ENCODE measurements around the gene EVI5L. TPM values are rescaled to one million over a fixed set of nuclear protein-coding genes. Genes with fewer than 3 reads are reported as not detected.
"Not testable (repeated sequence)": the region's sequence is repeated elsewhere in the genome, so short reads cannot be mapped to it uniquely, and the experiment has no call there.

EVI5L gene
- total and polyA plus RNA-seq, 5 donors, result 17.7 to 22.2 (median 19.1) TPM

DNA sequence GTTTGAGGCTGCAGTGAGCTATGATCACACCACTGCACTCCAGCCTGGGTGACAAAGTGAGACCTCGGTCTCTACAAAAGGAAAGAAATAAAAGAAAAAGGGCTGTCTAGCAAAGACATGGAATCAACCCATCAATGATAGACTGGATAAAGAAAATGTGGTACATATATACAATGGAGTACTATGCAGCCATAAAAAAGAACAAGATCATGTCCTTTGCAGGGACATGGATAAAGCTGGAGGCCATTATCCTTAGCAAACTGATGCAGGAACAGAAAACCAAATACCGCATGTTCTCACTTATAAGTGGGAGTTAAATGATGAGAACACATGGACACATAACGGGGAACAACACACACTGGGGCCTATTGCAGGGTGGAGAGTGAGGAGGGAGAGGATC is 14.0 kb upstream of the EVI5L start:
- ATAC-seq; intact Hi-C loops (cut with DNase I); H3K4me1 ChIP-seq (ENCODE audit: control insufficient read depth, insufficient read depth, low read length); H3K27me3 ChIP-seq (ENCODE audit: control insufficient read depth, insufficient read depth); H3K27ac ChIP-seq (ENCODE audit: low read length); H3K4me3 ChIP-seq (ENCODE audit: low read length); H3K9me3 ChIP-seq (ENCODE audit: control insufficient read depth, low read length); DNase-seq: not testable (repeated sequence)
- 91% methylated on average over 3 of the region's 3 CpGs for WGBS

DNA sequence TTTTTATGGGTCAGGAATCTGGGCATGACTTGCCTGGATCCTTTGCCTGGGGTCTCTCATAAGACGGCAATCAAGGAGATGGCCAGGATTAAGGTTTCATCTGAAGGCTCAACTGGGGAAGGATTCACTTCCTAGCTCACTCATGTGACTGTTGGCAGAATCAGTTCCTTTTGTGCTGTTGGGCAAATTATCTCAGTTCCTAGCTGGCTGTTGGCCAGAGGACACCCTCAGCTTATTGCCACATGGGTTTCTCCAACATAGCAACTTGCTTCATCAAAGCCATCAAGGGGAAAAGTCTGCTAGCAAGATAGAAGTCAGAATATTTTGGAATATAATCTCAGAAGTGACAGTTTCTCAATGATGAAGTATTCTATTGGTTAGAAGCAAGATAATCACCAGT is 12.2 kb upstream of the EVI5L start:
- Histone ChIP-seq H3K4me3 (ENCODE audit: low read length) (no peak overlapping the region), H3K27me3 (ENCODE audit: control insufficient read depth, insufficient read depth) (no peaks in the 10 kb centered on the region), H3K27ac (ENCODE audit: low read length) (no peak overlapping the region), H3K9me3 (ENCODE audit: control insufficient read depth, low read length) (peaks cover 5% of the 10 kb centered on the region), H3K4me1 (ENCODE audit: control insufficient read depth, insufficient read depth, low read length) (no peaks in the 10 kb centered on the region)
- intact Hi-C loops (cut with DNase I), result no loop called here
- DNase-seq (no peak), ATAC-seq (no peak)
- WGBS, result 95% methylated on average over 1 of the region's 1 CpG

DNA sequence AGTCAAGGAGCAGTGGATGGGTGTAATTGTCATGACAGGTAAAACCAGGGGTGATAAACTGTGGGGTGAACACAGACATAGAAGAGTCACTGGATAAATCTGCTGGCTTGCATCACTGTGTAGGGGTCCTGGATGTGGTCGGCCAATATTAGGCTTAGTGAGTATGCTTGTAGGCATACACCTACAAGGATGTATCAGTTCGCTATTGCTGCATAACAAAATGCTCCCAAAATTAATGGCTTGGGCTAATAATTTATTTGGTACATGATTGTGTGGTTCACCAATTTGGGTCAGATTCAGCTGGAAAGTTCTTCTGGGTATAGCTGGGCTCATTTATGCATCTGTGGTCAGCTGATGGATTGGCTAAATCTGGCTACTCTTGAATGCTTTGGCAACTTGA is 11.2 kb upstream of the EVI5L start:
- WGBS, result 77% methylated on average over 2 of the region's 2 CpGs
- intact Hi-C loops (cut with DNase I), result no loop called here
- Histone ChIP-seq H3K4me1 (ENCODE audit: control insufficient read depth, insufficient read depth, low read length) (no peaks in the 10 kb centered on the region), H3K4me3 (ENCODE audit: low read length) (no peak overlapping the region), H3K27ac (ENCODE audit: low read length) (no peak overlapping the region), H3K27me3 (ENCODE audit: control insufficient read depth, insufficient read depth) (no peaks in the 10 kb centered on the region), H3K9me3 (ENCODE audit: control insufficient read depth, low read length) (peaks cover 5% of the 10 kb centered on the region)
- no peak for DNase-seq
- no peak for ATAC-seq

DNA sequence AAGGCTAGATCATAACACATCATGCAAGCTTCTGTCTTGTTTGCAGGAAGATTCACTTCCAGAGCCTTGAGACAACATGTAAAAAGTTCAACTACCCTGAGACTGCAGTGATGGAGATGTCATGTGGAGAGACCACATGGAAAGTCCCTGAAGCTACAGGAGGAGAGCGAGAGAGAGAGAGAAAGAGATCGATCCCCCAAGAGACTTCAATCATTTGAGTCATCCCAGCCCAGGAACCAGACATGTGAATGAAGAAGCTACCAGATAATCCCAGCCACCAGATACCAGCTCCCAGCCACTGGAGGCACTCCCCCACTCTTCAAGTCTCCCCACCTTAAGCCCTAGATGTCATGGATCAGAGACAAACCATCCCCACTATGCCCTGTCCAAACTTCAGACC is 10.7 kb upstream of the EVI5L start:
- intact Hi-C loops (cut with DNase I), result no loop called here
- DNase-seq (no peak), ATAC-seq (no peak)
- no peak overlapping the region for H3K4me3 ChIP-seq (ENCODE audit: low read length)
- H3K9me3 ChIP-seq (ENCODE audit: control insufficient read depth, low read length), result peaks cover 5% of the 10 kb centered on the region
- H3K27me3 ChIP-seq (ENCODE audit: control insufficient read depth, insufficient read depth), result no peaks in the 10 kb centered on the region
- WGBS, result 85% methylated on average over 2 of the region's 2 CpGs
- no peak overlapping the region for H3K27ac ChIP-seq (ENCODE audit: low read length)
- H3K4me1 ChIP-seq (ENCODE audit: control insufficient read depth, insufficient read depth, low read length), result no peaks in the 10 kb centered on the region

DNA sequence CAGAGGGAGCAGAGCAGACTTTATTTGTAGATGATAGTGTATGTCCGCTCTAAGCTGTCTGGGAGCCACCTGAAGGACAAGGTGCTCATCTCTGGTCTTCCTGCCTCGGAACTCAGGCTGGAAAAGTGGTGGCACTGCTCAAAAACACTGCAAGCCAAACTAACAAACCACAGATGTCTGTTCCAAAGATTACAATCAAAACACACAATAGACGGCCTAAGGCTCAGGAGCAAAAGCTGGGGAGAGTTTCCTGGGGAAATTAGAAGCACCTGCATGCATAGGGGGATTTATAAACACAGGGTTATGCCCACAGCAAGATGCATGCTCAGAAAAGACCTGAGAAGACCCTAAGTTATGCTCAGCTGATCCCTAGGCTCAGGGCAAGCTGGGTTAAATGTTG is 9.4 kb upstream of the EVI5L start:
- Histone ChIP-seq H3K4me3 (ENCODE audit: low read length) (no peak overlapping the region), H3K4me1 (ENCODE audit: control insufficient read depth, insufficient read depth, low read length) (no peaks in the 10 kb centered on the region), H3K9me3 (ENCODE audit: control insufficient read depth, low read length) (peaks cover 5% of the 10 kb centered on the region), H3K27me3 (ENCODE audit: control insufficient read depth, insufficient read depth) (no peaks in the 10 kb centered on the region), H3K27ac (ENCODE audit: low read length) (no peak overlapping the region)
- ATAC-seq (no peak), DNase-seq (no peak)
- intact Hi-C loops (cut with DNase I), result no loop called here
- WGBS, result 48% methylated on average over 3 of the region's 3 CpGs

DNA sequence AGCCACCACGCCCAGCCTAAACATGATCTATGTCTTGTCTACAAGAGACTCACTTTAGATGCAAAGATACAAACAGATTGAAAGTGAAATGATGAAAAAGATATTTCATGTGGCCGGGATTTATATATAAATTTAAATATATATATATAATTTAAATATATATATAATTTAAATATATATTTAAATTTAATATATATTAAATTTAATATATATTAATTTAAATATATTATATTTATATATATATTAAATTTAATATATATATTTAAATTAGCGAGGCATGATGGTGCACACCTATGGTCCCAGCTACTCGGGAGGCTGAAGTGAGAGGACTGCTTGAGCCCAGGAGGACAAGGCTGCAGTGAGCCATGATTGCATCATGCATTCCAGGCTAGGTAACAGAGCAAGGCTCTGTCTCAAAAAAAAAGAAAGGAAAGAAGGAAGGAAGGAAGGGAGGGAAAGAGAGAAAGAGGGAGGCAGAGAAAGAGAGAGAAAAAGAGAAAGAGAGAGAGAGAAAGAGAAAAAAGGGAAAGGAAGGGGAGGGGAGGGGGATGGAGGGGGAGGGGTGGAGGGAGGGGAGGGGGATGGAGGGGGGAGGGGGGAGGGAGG is 7.0 kb upstream of the EVI5L start:
- WGBS, result 88% methylated on average over 4 of the region's 4 CpGs
- no peak for ATAC-seq
- H3K27me3 ChIP-seq (ENCODE audit: control insufficient read depth, insufficient read depth), result no peaks in the 10 kb centered on the region

DNA sequence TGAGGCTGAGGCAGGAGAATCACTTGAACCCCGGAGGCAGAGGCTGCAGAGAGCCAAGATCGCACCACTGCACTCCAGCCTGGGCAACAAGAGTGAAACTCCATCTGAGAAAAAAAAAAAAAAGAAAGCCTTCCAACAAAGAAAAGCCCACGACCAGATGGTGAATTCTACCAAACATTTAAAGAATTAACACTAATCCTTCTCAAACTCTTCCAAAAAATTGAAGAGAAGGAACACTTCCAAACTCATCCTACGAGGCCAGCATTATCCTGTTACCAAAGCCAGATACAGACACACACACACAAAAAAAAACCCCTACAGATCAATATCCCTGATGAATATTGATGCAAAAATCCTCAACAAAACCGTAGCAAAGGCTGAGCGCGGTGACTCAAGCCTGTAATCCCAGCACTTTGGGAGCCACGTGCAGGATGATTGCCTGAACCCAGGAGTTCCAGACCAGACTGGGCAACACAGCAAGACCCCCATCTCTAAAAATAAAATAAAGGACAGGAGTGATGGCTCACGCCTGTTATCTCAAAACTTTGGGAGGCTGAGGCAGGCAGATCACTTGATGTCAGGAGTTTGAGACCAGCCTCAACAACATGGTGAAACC is 6.2 kb upstream of the EVI5L start:
- H3K27me3 ChIP-seq (ENCODE audit: control insufficient read depth, insufficient read depth), result no peaks in the 10 kb centered on the region
- intact Hi-C loops (cut with DNase I), result no loop called here
- no peak for DNase-seq
- no peak overlapping the region for H3K4me3 ChIP-seq (ENCODE audit: low read length)
- no peak overlapping the region for H3K27ac ChIP-seq (ENCODE audit: low read length)
- H3K4me1 ChIP-seq (ENCODE audit: control insufficient read depth, insufficient read depth, low read length), result no peaks in the 10 kb centered on the region
- 54% methylated on average over 9 of the region's 9 CpGs for WGBS
- ATAC-seq, result no peak
- no peaks in the 10 kb centered on the region for H3K9me3 ChIP-seq (ENCODE audit: control insufficient read depth, low read length)

More for the DNA sequence above, 7.0 kb upstream of the EVI5L start:
- no peak for DNase-seq
- Histone ChIP-seq H3K27ac (ENCODE audit: low read length) (no peak overlapping the region), H3K9me3 (ENCODE audit: control insufficient read depth, low read length) (no peaks in the 10 kb centered on the region), H3K4me3 (ENCODE audit: low read length) (no peak overlapping the region), H3K4me1 (ENCODE audit: control insufficient read depth, insufficient read depth, low read length) (no peaks in the 10 kb centered on the region)
- intact Hi-C loops (cut with DNase I), result no loop called here

DNA sequence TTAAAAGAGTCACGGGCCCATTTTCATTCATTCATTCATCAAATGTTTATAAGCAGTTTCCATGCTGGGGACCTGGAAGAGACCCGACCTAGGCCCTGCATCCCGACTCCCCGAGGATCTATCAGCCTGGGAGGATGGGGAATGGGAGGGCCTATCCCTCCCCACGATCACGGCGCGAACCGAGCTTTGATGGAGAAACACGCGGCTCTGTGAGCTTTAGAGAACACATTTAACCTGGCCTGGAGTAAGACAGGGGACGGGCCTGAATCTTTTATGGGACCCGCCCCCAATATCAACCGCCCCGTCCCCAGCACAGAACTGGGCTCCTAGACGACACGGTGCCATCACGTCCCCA is 875 bp upstream of the EVI5L start:
- H3K4me3 ChIP-seq (ENCODE audit: low read length), result peak overlapping the region; percentile 99
- DNase-seq (no peak), ATAC-seq (no peak)
- intact Hi-C loops (cut with DNase I), result no loop called here
- H3K9me3 ChIP-seq (ENCODE audit: control insufficient read depth, low read length), result no peaks in the 10 kb centered on the region
- peaks cover 7% of the 10 kb centered on the region for H3K4me1 ChIP-seq (ENCODE audit: control insufficient read depth, insufficient read depth, low read length)
- 6% methylated on average over 18 of the region's 18 CpGs for WGBS
- no peaks in the 10 kb centered on the region for H3K27me3 ChIP-seq (ENCODE audit: control insufficient read depth, insufficient read depth)
- H3K27ac ChIP-seq (ENCODE audit: low read length), result no peak overlapping the region

DNA sequence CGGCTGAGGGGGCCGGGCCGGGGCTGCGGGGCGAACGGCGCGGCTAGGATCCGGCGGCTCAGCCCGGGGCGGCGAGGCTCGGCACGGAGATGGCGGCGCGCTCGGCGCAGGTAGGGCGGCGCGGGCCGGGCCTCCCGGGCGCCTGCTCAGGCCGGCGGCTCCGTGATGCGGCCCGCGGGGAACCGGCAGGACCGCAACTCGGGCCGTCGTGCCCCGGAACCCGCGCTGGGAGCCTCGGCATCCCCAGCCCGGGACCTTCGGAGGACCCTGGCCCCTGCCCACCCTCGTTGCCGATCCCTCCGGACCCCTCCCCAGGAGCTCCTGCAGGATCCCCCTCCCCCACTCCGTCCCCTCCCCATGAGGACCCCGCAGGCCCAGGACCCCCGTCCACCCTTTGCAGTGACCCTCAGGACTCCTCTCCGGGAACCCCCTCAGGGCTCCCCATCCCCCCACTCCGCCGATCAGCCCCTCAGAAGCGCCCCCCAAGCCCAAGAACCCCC is 304 bp downstream of the EVI5L start:
- 1% methylated on average over 53 of the region's 53 CpGs for WGBS
- H3K4me1 ChIP-seq (ENCODE audit: control insufficient read depth, insufficient read depth, low read length), result peaks cover 7% of the 10 kb centered on the region
- H3K9me3 ChIP-seq (ENCODE audit: control insufficient read depth, low read length), result no peaks in the 10 kb centered on the region
- peak; percentile 38 to 72 (median 70) for DNase-seq
- peak overlapping the region; percentile 99 for H3K4me3 ChIP-seq (ENCODE audit: low read length)
- H3K27me3 ChIP-seq (ENCODE audit: control insufficient read depth, insufficient read depth), result no peaks in the 10 kb centered on the region
- intact Hi-C loops (cut with DNase I), result no loop called here
- H3K27ac ChIP-seq (ENCODE audit: low read length), result no peak overlapping the region
- no peak for ATAC-seq

DNA sequence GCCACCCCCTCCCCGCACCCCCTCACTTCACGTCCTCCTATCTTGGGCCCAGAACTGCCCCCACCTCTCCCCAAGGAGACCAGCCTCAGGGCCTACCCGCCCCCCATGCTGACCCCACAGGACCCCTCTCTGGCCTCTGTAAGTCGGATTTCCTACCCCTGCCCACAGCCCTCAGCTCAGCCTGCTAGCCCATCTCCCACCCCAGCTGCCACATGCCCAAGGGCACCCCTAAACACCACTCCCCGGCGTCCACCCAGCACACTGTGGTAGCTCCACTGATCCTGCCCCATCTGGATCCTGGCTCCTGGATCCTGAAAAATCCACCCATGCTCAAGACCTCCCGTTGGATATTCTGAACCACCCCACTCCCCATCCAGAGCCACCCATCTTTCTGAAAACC is 805 bp downstream of the EVI5L start:
- Histone ChIP-seq H3K4me3 (ENCODE audit: low read length) (peak overlapping the region; percentile 99), H3K9me3 (ENCODE audit: control insufficient read depth, low read length) (no peaks in the 10 kb centered on the region), H3K27ac (ENCODE audit: low read length) (no peak overlapping the region), H3K4me1 (ENCODE audit: control insufficient read depth, insufficient read depth, low read length) (peaks cover 7% of the 10 kb centered on the region), H3K27me3 (ENCODE audit: control insufficient read depth, insufficient read depth) (no peaks in the 10 kb centered on the region)
- DNase-seq (no peak), ATAC-seq (no peak)
- 33% methylated on average over 7 of the region's 7 CpGs for WGBS
- intact Hi-C loops (cut with DNase I), result no loop called here

DNA sequence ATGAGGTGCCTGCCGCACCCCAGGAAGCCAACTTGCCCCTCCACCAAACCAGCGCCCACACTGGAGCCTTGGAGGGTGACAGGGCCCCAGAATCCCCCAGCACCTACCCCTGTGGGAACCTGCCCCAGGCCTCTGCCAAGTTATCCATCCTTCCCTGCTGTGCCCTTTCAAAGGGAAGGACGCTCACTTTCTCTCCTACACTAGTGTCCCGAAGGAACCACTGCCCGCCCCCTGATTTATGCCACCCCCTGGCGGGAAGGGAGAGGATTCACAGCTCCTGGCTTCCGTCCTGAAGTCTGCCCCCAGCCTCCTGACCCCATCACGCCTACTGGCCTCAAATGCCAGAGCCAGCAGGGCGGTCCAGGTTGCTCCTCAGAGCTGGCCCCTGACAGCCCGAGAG is 1.4 kb downstream of the EVI5L start:
- H3K4me3 ChIP-seq (ENCODE audit: low read length), result no peak overlapping the region
- no peak for DNase-seq
- no peaks in the 10 kb centered on the region for H3K27me3 ChIP-seq (ENCODE audit: control insufficient read depth, insufficient read depth)
- H3K9me3 ChIP-seq (ENCODE audit: control insufficient read depth, low read length), result no peaks in the 10 kb centered on the region
- intact Hi-C loops (cut with DNase I), result no loop called here
- no peak for ATAC-seq
- peaks cover 7% of the 10 kb centered on the region for H3K4me1 ChIP-seq (ENCODE audit: control insufficient read depth, insufficient read depth, low read length)
- H3K27ac ChIP-seq (ENCODE audit: low read length), result no peak overlapping the region
- WGBS, result 61% methylated on average over 10 of the region's 10 CpGs

DNA sequence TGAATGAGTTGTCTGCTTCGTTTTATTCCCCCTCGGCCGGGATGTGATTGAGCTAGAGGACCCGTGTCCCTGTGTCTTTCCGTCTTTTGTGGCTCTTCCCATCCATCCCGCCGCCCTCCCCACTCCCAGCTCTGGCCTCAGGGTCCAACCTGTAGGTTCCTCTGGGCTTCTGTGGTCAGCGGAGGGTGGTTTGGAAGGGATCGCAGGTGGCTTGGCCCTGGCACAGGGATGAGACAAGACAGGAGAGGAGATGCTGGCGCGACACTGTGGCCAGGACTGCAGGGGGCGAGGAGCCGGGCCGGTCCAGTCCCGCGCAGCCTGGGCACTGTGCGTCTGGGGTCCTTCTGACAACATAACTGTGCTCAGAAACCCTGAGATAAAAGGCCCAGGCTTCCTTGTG is 2.0 kb downstream of the EVI5L start:
- Histone ChIP-seq H3K9me3 (ENCODE audit: control insufficient read depth, low read length) (no peaks in the 10 kb centered on the region), H3K27ac (ENCODE audit: low read length) (no peak overlapping the region), H3K4me1 (ENCODE audit: control insufficient read depth, insufficient read depth, low read length) (peaks cover 7% of the 10 kb centered on the region), H3K4me3 (ENCODE audit: low read length) (no peak overlapping the region), H3K27me3 (ENCODE audit: control insufficient read depth, insufficient read depth) (no peaks in the 10 kb centered on the region)
- no peak for DNase-seq
- no peak for ATAC-seq
- intact Hi-C loops (cut with DNase I), result no loop called here
- WGBS, result 84% methylated on average over 17 of the region's 17 CpGs

Measured in right cardiac atrium (tissue), 5 donors.